GM23338 (cell line): ENCODE measurements around the gene SGO1.

Source experiments
- EZH2 ChIP-seq: fragments of 200-600 bp; sonication (generic); IDR thresholded peaks from one replicate; pipeline ENCODE4 v1.8.0; 2017; ENCODE audit warnings: antibody characterized with exemption, mild to moderate bottlenecking, low read depth; ENCODE audit not compliant: unreplicated experiment
- JUNB ChIP-seq: IDR thresholded peaks from one replicate; pipeline ENCODE4 v1.6.1; 2016; ENCODE audit warnings: antibody characterized with exemption; ENCODE audit not compliant: unreplicated experiment
- POLR2AphosphoS5 ChIP-seq: IDR thresholded peaks from 2 replicates; pipeline ENCODE4 v1.6.1; 2016; ENCODE audit warnings: antibody characterized with exemption, low read depth
- TF ChIP-seq, protein P1 (sequence below), 2 experiments: fragments of 200-600 bp in 1 of 2; sonication (generic) in 1 of 2; conservative IDR thresholded peaks; 2 replicates each; pipeline versions ENCODE4 v1.5.1 to v1.6.1; 2016 to 2017; ENCODE audit warnings: antibody characterized with exemption in 2 of 2, low read depth in 2 of 2, mild to moderate bottlenecking in 2 of 2, moderate library complexity in 1 of 2
- TF ChIP-seq, protein P2 (sequence below): fragments of 250-450 bp; sonication (Bioruptor Pico); IDR thresholded peaks from 2 replicates; pipeline ENCODE4 v1.5.0; 2020; ENCODE audit warnings: mild to moderate bottlenecking, moderate library complexity

DNA sequence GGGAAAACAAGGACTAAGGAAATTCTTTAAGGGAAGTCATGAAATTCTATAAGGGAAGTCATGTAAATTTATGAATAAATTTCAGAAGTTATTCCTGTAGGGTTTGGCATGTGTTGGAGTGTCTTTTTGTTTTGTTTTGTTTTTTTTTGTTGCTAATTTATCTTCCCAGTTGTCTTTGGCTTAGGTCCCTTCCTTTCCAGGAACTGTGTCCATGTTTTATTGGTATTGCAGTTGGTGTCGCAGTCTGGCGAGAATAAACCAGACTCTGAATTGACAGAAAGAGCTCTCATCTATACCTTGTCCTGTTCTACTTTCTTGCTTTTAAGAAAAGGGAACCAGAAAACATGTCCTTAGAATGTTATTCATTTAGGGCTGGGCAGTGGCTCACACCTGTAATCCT, 57.6 kb downstream of the SGO1 start:
- TF ChIP-seq, protein P1, sequence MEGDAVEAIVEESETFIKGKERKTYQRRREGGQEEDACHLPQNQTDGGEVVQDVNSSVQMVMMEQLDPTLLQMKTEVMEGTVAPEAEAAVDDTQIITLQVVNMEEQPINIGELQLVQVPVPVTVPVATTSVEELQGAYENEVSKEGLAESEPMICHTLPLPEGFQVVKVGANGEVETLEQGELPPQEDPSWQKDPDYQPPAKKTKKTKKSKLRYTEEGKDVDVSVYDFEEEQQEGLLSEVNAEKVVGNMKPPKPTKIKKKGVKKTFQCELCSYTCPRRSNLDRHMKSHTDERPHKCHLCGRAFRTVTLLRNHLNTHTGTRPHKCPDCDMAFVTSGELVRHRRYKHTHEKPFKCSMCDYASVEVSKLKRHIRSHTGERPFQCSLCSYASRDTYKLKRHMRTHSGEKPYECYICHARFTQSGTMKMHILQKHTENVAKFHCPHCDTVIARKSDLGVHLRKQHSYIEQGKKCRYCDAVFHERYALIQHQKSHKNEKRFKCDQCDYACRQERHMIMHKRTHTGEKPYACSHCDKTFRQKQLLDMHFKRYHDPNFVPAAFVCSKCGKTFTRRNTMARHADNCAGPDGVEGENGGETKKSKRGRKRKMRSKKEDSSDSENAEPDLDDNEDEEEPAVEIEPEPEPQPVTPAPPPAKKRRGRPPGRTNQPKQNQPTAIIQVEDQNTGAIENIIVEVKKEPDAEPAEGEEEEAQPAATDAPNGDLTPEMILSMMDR (conservative IDR thresholded peaks at IDR 0.05; ENCODE audit: low read depth in 2 of 2): no peak
- TF ChIP-seq EZH2: no peak
- TF ChIP-seq POLR2AphosphoS5: no peak
- TF ChIP-seq, protein P2, sequence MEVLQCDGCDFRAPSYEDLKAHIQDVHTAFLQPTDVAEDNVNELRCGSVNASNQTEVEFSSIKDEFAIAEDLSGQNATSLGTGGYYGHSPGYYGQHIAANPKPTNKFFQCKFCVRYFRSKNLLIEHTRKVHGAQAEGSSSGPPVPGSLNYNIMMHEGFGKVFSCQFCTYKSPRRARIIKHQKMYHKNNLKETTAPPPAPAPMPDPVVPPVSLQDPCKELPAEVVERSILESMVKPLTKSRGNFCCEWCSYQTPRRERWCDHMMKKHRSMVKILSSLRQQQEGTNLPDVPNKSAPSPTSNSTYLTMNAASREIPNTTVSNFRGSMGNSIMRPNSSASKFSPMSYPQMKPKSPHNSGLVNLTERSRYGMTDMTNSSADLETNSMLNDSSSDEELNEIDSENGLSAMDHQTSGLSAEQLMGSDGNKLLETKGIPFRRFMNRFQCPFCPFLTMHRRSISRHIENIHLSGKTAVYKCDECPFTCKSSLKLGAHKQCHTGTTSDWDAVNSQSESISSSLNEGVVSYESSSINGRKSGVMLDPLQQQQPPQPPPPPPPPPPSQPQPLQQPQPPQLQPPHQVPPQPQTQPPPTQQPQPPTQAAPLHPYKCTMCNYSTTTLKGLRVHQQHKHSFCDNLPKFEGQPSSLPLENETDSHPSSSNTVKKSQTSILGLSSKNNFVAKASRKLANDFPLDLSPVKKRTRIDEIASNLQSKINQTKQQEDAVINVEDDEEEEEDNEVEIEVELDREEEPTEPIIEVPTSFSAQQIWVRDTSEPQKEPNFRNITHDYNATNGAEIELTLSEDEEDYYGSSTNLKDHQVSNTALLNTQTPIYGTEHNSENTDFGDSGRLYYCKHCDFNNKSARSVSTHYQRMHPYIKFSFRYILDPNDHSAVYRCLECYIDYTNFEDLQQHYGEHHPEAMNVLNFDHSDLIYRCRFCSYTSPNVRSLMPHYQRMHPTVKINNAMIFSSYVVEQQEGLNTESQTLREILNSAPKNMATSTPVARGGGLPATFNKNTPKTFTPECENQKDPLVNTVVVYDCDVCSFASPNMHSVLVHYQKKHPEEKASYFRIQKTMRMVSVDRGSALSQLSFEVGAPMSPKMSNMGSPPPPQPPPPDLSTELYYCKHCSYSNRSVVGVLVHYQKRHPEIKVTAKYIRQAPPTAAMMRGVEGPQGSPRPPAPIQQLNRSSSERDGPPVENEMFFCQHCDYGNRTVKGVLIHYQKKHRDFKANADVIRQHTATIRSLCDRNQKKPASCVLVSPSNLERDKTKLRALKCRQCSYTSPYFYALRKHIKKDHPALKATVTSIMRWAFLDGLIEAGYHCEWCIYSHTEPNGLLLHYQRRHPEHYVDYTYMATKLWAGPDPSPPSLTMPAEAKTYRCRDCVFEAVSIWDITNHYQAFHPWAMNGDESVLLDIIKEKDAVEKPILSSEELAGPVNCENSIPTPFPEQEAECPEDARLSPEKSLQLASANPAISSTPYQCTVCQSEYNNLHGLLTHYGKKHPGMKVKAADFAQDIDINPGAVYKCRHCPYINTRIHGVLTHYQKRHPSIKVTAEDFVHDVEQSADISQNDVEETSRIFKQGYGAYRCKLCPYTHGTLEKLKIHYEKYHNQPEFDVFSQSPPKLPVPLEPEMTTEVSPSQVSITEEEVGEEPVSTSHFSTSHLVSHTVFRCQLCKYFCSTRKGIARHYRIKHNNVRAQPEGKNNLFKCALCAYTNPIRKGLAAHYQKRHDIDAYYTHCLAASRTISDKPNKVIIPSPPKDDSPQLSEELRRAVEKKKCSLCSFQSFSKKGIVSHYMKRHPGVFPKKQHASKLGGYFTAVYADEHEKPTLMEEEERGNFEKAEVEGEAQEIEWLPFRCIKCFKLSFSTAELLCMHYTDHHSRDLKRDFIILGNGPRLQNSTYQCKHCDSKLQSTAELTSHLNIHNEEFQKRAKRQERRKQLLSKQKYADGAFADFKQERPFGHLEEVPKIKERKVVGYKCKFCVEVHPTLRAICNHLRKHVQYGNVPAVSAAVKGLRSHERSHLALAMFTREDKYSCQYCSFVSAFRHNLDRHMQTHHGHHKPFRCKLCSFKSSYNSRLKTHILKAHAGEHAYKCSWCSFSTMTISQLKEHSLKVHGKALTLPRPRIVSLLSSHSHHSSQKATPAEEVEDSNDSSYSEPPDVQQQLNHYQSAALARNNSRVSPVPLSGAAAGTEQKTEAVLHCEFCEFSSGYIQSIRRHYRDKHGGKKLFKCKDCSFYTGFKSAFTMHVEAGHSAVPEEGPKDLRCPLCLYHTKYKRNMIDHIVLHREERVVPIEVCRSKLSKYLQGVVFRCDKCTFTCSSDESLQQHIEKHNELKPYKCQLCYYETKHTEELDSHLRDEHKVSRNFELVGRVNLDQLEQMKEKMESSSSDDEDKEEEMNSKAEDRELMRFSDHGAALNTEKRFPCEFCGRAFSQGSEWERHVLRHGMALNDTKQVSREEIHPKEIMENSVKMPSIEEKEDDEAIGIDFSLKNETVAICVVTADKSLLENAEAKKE: no peak
- no peak for TF ChIP-seq JUNB
